GM12878 (cell line): ENCODE measurements around the gene CORO1A. TPM values are rescaled to one million over a fixed set of nuclear protein-coding genes. Genes with fewer than 3 reads are reported as not detected.

Experiments
- ATF7 ChIP-seq: fragments of 450-650 bp; IDR thresholded peaks from 2 replicates; pipeline ENCODE4 v1.6.1; 2016; ENCODE audit warnings: low read depth, mild to moderate bottlenecking
- BMI1 ChIP-seq: fragments of 450-650 bp; IDR thresholded peaks from 2 replicates; pipeline ENCODE4 v1.6.1; 2016; ENCODE audit warnings: mild to moderate bottlenecking, moderate library complexity, borderline replicate concordance
- CBFB ChIP-seq: IDR thresholded peaks from 2 replicates; pipeline ENCODE4 v1.6.1; 2016; ENCODE audit warnings: antibody characterized with exemption, low read depth
- CHD4 ChIP-seq: fragments of 200-600 bp; sonication (generic); IDR thresholded peaks from 2 replicates; pipeline ENCODE4 v1.6.1; 2016; ENCODE audit warnings: mild to moderate bottlenecking
- DPF2 ChIP-seq: fragments of 450-650 bp; IDR thresholded peaks from 2 replicates; pipeline ENCODE4 v1.6.1; 2017; ENCODE audit warnings: mild to moderate bottlenecking
- FOXM1 ChIP-seq: IDR thresholded peaks from 2 replicates; pipeline ENCODE4 v1.6.1; 2012; ENCODE audit warnings: low read depth, mild to moderate bottlenecking, inconsistent platforms, low read length, moderate library complexity
- HCFC1 ChIP-seq: fragments of 150-350 bp; IDR thresholded peaks from 2 replicates; pipeline ENCODE4 v1.6.1; 2014; ENCODE audit warnings: low read length
- IKZF1 ChIP-seq: fragments of 450-650 bp; conservative IDR thresholded peaks from 2 replicates; pipeline ENCODE4 v1.6.1; 2017; ENCODE audit warnings: antibody characterized with exemption, mild to moderate bottlenecking
- IKZF2 ChIP-seq, 2 experiments: fragments of 450-650 bp; IDR thresholded peaks; 2 replicates each; pipeline ENCODE4 v1.6.1; 2017; ENCODE audit warnings: mild to moderate bottlenecking in 2 of 2, moderate library complexity in 2 of 2
- MTA2 ChIP-seq: fragments of 450-650 bp; IDR thresholded peaks from 2 replicates; pipeline ENCODE4 v1.6.1; 2016; ENCODE audit warnings: low read depth, mild to moderate bottlenecking, moderate library complexity
- NFXL1 ChIP-seq: fragments of 450-650 bp; IDR thresholded peaks from 2 replicates; pipeline ENCODE4 v1.6.1; 2017; ENCODE audit warnings: antibody characterized with exemption, mild to moderate bottlenecking, borderline replicate concordance
- NR2C2 ChIP-seq: IDR thresholded peaks from 2 replicates; pipeline ENCODE4 v1.6.1; 2011; ENCODE audit warnings: borderline replicate concordance, low read depth; ENCODE audit not compliant: control insufficient read depth, insufficient read length
- PAX5 ChIP-seq: IDR thresholded peaks from 2 replicates; pipeline ENCODE4 v1.6.1; 2011; ENCODE audit warnings: low read depth, low read length, borderline replicate concordance
- POLR2A ChIP-seq: IDR thresholded peaks from 2 replicates; pipeline ENCODE4 v1.6.1; 2011; ENCODE audit warnings: low read depth, mild to moderate bottlenecking, low read length
- POU2F2 ChIP-seq: IDR thresholded peaks from 3 replicates; pipeline ENCODE4 v1.6.1; 2011; ENCODE audit warnings: low read depth, mild to moderate bottlenecking, low read length, borderline replicate concordance
- RBBP5 ChIP-seq: fragments of 200-600 bp; sonication (generic); conservative IDR thresholded peaks from 2 replicates; pipeline ENCODE4 v1.6.1; 2016
- RFX5 ChIP-seq: IDR thresholded peaks from 2 replicates; pipeline ENCODE4 v1.6.1; 2011; ENCODE audit warnings: low read depth, low read length, improper control_type of control experiment
- SMC3 ChIP-seq: IDR thresholded peaks from 2 replicates; pipeline ENCODE4 v1.6.1; 2011; ENCODE audit warnings: low read length, improper control_type of control experiment, borderline replicate concordance
- SPI1 ChIP-seq: IDR thresholded peaks from 2 replicates; pipeline ENCODE4 v1.6.1; 2011; ENCODE audit warnings: low read depth, mild to moderate bottlenecking, low read length, moderate library complexity, borderline replicate concordance; ENCODE audit not compliant: insufficient read depth
- TAF1 ChIP-seq: IDR thresholded peaks from 2 replicates; pipeline ENCODE4 v1.6.1; 2011; ENCODE audit warnings: mild to moderate bottlenecking, low read depth, low read length, borderline replicate concordance
- WRNIP1 ChIP-seq: IDR thresholded peaks from 2 replicates; pipeline ENCODE4 v1.6.1; 2011; ENCODE audit warnings: low read depth, low read length, improper control_type of control experiment, borderline replicate concordance
- ZNF207 ChIP-seq: fragments of 450-650 bp; IDR thresholded peaks from 2 replicates; pipeline ENCODE4 v1.6.1; 2014; ENCODE audit warnings: antibody characterized with exemption, mild to moderate bottlenecking, borderline replicate concordance
- ZNF217 ChIP-seq: fragments of 450-650 bp; IDR thresholded peaks from 2 replicates; pipeline ENCODE4 v1.6.1; 2017; ENCODE audit warnings: antibody characterized with exemption, mild to moderate bottlenecking
- ZZZ3 ChIP-seq: IDR thresholded peaks from 2 replicates; pipeline ENCODE4 v1.6.1; 2011; ENCODE audit warnings: low read depth; ENCODE audit not compliant: control insufficient read depth, insufficient read length
- polyA plus RNA-seq, 11 experiments: library from polyadenylated mRNA; depleted of rRNA in 4 of 11; unstranded in 6 of 11; stranded (reverse) in 5 of 11; fragments of >200 nt; fragmentation: Nextera tagmentation in 4 of 11; fragmentation: Illumina TruSeq in 1 of 11; extraction: Ambion mirVana in 4 of 11; extraction: Trizol in 1 of 11; gene quantifications; 1 replicate in 1 of 11; 2 replicates in 10 of 11; pipeline versions ENCODE4 v1.2.1 to v1.2.3, GENCODE V29; 2011 to 2016; ENCODE audit warnings: inconsistent platforms in 2 of 11, missing spikeins in 2 of 11, low read depth in 1 of 11
- total RNA-seq, 4 experiments: library from RNA; depleted of rRNA in 3 of 4; stranded (reverse); fragments of >200 nt in 3 of 4; fragmentation: Illumina TruSeq in 1 of 4; extraction: Trizol in 1 of 4; gene quantifications; 2 replicates each; pipeline versions ENCODE4 v1.2.1 to v1.2.3, GENCODE V29; 2013 to 2021
- TF ChIP-seq, protein P1 (sequence below): fragments of 450-650 bp; IDR thresholded peaks from 2 replicates; pipeline ENCODE4 v1.6.1; 2017; ENCODE audit warnings: mild to moderate bottlenecking
- TF ChIP-seq, protein P2 (sequence below): IDR thresholded peaks from 2 replicates; pipeline ENCODE4 v1.6.1; 2011; ENCODE audit warnings: borderline replicate concordance, low read depth, mild to moderate bottlenecking, moderate library complexity, mixed read lengths, low read length; ENCODE audit not compliant: insufficient read depth; ENCODE audit errors: extremely low read length
- TF ChIP-seq, protein P3 (sequence below): fragments of 450-650 bp; IDR thresholded peaks from 2 replicates; pipeline ENCODE4 v1.6.1; 2017; ENCODE audit warnings: low read depth, mild to moderate bottlenecking, moderate library complexity
- TF ChIP-seq, protein P4 (sequence below): fragments of 450-650 bp; IDR thresholded peaks from 2 replicates; pipeline ENCODE4 v1.6.1; 2016; ENCODE audit warnings: mild to moderate bottlenecking

Gene CORO1A
- total and polyA plus RNA-seq, 10 of the 15 experiments (the other 5 are each of a cell fraction or from before 2014, with no cell fraction given): 16.3 to 1,464 (median 714) TPM

DNA sequence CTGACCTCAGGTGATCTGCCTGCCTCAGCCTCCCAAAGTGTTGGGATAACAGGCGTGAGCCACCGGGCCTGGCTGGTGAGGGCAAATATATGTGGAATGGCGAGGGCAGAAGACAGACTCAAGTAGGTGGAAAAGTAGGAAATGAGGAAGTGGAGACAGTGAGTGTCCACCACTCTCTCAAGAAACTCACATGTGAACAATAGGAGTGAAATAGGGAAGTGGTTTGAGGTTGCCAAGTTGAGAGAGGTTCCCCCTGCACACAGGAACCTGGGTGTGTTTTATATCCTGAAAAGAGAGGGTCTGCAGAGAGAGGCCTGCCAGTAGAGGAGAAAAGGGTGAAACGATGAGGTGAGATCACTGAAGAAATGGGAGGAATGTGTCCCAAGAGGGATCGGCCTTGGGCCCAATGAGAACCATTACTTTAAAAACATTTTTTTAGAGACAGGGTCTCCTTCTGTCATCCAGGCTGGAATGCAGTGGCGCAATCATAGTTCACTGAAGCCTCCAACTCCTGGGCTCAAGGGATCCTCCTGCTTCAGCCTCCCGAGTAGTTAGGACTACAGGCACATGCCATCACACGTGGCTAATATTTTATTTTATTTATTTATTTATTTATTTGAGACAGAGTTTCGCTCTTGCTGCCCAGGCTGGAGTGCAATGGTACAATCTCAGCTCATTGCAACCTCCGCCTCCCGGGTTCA lies 17.1 kb upstream of the CORO1A start (continued):
- TF ChIP-seq PAX5 (peak; percentile 80; the same call in 1 of the 2 replicates), NFXL1 (no peak), SMC3 (no peak), WRNIP1 (no peak), NR2C2 (no peak), DPF2 (peak; percentile 98), IKZF2 (IDR thresholded peaks at IDR 0.05) (peak; percentile 99), ZZZ3 (no peak), ZNF217 (peak; percentile 84), TAF1 (no peak), MTA2 (peak; percentile 83), IKZF1 (peak; percentile 98), ATF7 (peak; percentile 74), RBBP5 (no peak), SPI1 (peak; percentile 99), CHD4 (0 out of 2 replicates have a peak, but pooled peaks have one; percentile 29), ZNF207 (peak; percentile 23; the same call in 1 of the 2 replicates), CBFB (peak; percentile 74), POU2F2 (0 out of 3 replicates have a peak, but pooled peaks have one; percentile 28), FOXM1 (0 out of 2 replicates have a peak, but pooled peaks have one; percentile 22), HCFC1 (no peak), POLR2A (no peak), BMI1 (peak; percentile 77; the same call in 1 of the 2 replicates), RFX5 (no peak)
- TF ChIP-seq, protein P1, sequence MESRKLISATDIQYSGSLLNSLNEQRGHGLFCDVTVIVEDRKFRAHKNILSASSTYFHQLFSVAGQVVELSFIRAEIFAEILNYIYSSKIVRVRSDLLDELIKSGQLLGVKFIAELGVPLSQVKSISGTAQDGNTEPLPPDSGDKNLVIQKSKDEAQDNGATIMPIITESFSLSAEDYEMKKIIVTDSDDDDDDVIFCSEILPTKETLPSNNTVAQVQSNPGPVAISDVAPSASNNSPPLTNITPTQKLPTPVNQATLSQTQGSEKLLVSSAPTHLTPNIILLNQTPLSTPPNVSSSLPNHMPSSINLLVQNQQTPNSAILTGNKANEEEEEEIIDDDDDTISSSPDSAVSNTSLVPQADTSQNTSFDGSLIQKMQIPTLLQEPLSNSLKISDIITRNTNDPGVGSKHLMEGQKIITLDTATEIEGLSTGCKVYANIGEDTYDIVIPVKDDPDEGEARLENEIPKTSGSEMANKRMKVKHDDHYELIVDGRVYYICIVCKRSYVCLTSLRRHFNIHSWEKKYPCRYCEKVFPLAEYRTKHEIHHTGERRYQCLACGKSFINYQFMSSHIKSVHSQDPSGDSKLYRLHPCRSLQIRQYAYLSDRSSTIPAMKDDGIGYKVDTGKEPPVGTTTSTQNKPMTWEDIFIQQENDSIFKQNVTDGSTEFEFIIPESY: no peak
- TF ChIP-seq, protein P2, sequence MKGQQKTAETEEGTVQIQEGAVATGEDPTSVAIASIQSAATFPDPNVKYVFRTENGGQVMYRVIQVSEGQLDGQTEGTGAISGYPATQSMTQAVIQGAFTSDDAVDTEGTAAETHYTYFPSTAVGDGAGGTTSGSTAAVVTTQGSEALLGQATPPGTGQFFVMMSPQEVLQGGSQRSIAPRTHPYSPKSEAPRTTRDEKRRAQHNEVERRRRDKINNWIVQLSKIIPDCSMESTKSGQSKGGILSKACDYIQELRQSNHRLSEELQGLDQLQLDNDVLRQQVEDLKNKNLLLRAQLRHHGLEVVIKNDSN: no peak
- TF ChIP-seq, protein P3, sequence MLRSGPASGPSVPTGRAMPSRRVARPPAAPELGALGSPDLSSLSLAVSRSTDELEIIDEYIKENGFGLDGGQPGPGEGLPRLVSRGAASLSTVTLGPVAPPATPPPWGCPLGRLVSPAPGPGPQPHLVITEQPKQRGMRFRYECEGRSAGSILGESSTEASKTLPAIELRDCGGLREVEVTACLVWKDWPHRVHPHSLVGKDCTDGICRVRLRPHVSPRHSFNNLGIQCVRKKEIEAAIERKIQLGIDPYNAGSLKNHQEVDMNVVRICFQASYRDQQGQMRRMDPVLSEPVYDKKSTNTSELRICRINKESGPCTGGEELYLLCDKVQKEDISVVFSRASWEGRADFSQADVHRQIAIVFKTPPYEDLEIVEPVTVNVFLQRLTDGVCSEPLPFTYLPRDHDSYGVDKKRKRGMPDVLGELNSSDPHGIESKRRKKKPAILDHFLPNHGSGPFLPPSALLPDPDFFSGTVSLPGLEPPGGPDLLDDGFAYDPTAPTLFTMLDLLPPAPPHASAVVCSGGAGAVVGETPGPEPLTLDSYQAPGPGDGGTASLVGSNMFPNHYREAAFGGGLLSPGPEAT: peak; percentile 95
- TF ChIP-seq, protein P4, sequence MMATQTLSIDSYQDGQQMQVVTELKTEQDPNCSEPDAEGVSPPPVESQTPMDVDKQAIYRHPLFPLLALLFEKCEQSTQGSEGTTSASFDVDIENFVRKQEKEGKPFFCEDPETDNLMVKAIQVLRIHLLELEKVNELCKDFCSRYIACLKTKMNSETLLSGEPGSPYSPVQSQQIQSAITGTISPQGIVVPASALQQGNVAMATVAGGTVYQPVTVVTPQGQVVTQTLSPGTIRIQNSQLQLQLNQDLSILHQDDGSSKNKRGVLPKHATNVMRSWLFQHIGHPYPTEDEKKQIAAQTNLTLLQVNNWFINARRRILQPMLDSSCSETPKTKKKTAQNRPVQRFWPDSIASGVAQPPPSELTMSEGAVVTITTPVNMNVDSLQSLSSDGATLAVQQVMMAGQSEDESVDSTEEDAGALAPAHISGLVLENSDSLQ: no peak
